ENCODE results near the gene DTL. TPM values are rescaled to one million over a fixed set of nuclear protein-coding genes. Genes with fewer than 3 reads are reported as not detected.

Gene DTL
- total RNA-seq, 1 donor from 2014 or later, result 1.6 TPM

DNA sequence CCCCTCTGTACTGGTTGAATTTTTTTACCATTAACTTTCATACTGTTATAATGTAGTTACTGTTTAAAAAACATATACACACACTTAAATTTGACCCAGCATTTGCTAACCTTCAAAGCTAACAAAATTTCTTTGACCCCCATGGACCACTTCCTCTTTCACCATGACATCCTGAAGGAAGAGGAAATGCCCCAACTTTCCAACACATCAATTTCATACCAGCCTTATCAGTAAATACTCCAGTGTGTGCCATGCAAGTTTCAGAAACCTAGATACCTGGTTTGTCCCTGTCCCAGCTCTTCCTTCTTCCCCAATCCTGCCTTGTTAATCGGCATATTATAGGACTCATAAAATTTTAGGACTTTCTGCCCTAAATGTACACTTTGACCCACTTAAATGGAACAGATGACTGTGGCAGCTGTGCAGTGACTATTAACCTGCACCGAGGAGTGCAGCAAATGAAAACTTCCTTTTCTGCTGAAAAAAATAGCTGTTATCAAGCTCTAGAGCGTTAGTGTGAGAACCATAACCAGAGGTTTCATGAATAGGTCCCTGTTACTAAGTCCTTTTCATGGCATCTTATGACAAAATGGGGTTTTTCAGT is 54.1 kb downstream of the DTL start:
- DNase-seq (ENCODE audit: low spot score), result no peak

DNA sequence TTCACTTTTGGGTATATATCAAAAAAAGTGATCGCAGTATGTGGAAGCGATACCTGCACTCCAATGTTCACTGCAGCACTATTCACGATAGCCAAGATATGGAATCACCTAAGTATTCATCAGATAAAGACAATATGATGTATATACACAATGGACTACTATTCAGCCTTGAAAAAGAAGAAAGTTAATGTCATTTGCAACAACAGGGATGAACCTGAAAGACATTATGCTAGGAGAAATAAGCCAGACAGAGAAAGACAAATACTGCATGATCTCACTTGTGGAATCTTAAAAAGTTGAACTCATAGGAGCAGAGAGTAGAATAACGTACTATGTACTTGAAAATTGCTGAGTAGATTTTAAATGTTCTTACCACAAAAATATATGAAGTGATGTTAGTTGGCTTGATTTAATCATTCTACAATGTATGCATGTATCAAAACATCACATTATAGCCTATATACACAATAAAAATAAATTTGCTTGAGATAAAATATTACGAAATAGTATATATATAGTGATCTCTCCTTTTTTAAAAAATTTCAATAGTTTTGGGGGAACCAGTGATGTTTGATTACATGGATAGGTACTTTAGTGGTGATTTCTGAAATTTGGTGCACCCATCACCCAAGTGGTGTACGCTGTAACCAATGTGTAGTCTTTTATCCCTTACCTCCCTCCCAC is 56.0 kb downstream of the DTL start:
- no peak for DNase-seq (ENCODE audit: low spot score)

DNA sequence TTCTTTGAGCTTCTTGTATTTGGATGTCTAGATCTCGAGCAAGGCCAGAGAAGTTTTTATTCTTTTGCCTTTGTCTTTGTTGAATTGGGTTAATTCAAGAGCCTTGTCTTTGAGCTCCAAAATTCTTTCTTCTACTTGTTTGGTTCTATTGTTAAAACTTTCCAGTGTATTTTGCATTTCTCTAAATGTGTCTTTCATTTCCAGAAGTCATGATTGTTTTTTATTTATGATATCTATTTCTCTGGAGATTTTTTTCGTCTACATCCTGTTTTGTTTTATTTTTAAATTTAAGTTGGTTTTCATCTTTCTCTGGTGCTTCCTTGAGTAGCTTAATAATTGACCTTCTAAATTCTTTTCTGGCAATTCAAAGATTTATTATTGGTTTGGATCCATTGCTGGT is 61.8 kb downstream of the DTL start:
- no peak for DNase-seq (ENCODE audit: low spot score)

DNA sequence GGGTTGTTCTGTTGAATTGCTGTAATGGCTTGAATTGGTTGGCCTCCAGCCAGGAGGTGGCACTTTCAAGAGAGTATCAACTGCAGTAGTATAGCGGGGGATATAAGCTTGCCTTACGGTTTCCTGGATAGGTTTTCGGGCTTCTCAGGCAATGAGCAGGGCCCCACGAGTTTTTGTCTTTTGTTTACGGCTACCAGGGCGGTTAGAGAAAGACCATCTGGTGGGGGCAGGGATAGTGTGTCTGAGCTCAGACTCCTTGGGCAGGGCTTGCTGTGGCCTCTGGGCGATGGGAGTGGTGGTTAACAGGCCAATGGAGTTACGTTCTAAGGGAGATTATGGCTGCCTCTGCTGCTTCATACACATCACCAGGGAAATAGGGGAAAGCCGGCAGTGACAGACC is 62.8 kb downstream of the DTL start:
- DNase-seq (ENCODE audit: low spot score), result no peak

DNA sequence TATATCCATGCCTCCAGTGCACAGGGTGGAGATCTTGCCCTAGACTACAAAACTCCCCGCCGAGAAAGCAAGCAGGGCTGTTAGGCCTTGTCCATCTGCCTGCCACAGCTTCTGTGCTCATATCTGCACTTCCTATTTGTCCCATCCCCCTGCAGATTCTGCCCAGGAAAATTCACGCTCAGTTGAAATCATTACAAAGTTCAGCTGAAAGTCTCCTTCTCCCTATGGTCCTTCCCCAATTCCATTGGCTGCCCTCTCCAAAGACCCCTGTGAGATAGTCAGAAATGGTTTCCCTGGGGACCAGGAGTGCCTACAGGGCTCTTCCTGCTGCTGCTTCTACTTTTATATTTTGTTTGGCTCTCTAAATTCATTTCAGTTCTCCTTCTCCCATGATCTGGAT is 63.2 kb downstream of the DTL start:
- DNase-seq (ENCODE audit: low spot score), result no peak

DNA sequence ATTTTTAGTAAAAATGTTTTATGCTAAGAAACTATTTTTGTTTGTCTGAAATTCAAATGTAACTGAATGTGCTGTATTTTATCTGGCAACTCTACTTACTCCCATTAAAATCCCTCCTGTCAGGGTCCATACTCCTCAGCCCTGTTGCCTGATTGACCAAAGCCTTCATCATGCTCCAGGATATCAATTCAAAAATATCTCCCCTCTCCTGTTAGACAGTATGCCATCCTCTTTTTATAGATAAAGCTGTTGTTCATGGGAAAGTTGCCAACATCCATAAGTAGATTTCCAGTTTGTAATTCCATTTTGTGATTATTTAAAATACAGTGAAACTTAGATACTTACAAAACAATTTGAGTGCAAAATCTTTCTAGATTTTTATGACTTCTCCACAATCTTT is 65.7 kb downstream of the DTL start:
- no peak for DNase-seq (ENCODE audit: low spot score)

DNA sequence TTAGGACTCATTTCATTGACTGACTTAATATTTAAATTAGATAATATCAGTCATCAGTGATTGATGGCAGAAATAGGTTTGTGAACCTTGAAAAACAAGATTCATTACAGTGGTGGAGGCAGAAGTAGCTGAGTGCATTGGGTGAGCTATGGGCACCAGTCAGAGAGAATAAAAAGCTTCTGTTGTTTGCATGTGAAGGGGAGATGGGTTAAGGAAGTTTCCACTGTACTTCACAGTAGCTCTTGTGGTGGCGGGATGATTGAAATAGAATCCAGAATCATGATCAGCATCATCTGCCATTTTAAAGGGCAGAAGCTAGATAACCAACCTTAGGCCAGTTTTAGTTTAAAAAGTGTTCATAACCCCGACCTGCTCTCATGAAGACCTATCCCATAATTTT is 66.2 kb downstream of the DTL start:
- DNase-seq (ENCODE audit: low spot score), result no peak

DNA sequence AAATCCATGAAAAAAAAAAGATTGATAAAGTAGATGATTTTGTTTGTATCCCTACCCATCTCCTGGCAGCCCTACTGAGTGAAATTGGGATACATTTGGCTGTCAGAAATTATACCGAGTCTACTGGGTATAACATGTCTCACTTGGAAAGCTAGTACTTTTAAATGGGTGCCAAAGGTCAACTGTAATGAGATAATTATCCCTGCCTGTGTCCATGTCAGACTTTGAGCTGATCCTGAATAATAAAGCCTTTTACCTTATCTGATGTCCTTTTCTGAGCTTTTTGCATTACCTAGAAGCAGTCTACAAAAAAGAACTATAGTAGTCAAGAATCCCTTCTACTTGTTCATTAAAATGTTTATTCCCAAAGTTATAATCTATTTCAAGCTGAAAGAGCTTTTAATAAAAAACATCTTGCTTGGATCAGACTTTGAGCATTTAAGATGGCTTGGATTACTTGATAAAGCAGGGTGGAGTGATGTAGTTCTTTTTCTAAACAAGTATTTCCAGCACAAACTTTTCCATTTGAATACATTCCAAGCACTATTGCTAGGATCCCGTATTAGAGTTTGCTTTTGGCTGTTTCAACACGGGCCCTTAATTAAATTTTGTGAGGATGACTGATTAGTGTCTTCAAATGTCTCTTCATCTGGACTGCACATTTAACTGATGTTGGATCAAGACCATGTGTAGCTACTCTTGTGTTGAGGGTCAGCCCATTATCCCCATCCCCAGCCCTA is 69.2 kb downstream of the DTL start:
- no peak for DNase-seq (ENCODE audit: low spot score)

DNA sequence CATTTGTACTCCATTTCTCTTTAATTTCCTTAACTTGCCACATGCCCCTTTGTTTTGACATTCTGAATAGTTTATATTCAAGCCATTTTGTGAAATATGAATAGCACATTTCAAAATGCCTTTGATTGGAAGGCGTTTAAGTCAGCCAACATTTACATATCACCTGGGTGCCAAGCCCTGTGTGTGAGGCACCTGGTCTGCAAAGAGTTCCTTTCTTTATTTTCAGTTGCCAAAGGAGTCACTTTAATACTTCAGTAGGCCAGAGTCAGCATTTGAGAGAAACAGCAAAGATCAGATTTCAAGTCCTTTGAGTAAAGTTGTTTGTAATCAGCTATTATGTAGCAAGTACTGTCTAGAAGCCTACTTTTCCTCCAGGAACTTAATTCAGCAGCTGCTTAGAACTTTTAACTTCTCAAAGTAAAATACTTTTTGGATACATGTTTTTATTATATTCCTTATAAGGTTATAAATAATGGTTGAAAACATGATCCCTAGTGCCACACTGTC is 70.8 kb downstream of the DTL start:
- DNase-seq (ENCODE audit: low spot score), result no peak

DNA sequence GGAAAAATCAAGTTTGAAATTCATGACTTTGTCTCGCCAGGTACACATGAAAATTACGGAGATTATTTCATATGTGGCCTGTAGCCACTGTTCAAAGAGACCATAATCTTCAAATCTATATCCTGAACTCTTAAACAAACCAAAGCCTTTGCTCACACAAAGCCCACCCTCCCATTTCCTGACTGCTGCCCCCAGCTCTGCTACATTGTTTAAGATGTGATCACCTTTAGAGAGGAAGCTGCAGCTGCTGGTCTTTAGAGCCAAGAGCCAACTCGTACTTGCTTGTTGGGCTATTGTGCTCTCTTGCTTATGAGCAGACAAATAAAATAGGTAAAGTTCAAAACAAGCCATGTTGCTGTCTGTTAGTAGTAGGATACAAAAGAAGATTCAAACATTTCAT is 71.9 kb downstream of the DTL start:
- DNase-seq (ENCODE audit: low spot score), result no peak

DNA sequence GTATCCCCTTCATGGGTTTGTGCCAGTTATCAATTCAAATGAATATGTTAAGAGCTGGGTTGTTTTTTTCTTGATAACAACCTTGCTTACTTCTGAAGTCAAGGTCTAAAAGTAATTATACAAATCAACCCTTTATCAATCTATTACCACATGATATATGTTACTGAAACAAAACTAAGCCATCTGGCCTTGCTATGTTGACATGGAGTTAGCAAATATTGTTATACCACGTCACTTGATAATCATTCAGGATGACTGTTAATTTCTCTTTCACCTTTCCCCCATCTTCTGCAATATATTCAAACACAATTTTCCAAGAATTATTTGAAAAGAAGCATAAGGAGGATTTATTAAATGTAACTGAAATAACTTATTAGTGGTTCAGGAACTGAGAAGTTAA is 72.6 kb downstream of the DTL start:
- no peak for DNase-seq (ENCODE audit: low spot score)

DNA sequence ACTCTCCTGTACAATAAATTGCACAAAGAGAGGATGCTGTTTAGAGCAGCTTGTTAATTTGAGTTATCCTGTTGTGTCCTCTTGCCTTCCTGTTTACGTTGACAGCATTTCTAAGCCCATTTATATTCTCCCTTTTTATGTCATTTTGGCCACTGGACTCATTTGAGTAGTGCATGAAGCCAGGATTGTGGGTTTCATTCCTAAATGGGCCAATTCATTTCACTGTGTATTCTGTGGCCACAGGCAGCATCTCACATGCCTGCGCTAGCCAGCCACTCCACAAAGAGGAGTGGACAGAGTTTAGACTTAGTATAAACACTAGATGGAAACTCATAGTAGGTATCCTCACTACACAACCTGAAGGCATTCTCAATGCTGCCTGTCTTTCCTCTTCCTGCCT is 73.4 kb downstream of the DTL start:
- DNase-seq (ENCODE audit: low spot score), result no peak

DNA sequence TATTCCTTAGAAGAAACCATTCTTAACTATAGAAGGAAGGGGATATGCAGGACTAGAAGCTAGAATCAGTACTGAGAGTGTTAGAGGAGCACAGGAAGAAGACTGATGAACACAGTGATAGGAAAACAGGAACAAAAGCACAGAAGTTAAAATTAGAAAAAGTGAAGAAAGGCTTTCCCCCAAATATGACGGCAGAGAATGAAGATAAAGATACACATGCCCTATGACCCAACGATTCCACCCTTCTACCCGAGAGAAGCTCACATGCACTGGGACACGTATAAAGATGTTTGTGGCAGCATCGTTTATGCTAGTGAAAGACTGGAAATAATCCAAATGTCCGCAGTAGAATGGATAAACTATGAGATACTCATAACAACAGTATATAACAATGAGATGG is 74.2 kb downstream of the DTL start:
- DNase-seq (ENCODE audit: low spot score), result no peak

DNA sequence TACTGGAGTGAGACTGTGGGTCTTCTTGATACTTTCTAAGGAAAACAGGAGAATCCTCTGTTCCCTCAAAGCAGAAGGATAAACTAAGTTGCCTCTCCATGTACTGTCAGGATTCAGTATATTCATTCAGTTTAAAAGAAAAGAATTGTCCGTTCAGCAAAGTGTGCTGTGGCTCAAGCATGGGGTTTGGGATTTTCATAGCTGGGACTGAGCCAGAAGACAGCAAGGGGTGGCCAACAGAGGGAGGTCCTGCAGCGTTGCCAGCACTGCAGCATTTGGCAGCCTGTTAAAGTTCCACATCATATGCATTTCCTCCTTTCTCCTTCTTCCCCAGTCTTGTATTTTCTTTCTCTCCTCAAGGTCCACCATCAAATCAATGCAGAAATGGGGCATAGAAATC is 75.1 kb downstream of the DTL start:
- DNase-seq (ENCODE audit: low spot score), result no peak

DNA sequence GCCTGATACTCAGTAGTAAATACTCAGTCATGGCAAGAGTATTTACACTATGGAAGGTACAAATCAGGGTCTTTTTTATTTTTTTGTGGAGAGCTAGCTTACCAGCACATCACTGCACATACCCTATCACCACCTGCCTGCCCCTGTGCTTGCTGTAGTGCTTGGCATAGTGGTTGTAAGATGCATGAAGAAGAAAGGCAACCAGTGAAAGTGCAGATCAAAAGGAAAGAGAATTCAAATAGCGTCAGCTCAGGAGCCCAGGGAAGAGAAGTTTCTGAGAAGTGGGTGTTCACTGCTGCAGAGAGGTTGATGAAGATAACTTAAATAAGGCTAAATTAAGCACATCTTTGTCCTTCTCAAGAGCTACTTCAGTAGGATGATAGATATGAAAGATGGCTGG is 76.0 kb downstream of the DTL start:
- DNase-seq (ENCODE audit: low spot score), result no peak

DNA sequence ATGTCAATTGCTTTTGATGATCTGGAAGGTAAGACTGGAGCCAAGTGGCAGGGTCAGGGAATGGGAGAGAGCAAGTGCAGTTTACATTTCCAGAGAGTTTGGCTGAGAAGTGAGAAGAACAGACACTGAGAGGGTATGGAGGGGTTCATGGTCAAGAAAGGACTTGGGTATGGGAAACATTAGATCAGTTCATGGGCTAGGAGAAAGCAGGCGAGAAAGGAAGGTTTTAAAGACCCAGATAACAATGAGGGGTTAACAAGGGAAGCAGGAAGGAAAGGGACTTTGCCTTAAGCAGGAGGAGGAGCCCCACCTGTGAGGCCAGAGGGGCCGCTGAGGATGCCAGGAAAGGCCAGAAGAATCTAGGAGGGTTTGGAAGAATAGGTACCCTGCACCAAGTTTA is 78.2 kb downstream of the DTL start:
- DNase-seq (ENCODE audit: low spot score), result no peak

DNA sequence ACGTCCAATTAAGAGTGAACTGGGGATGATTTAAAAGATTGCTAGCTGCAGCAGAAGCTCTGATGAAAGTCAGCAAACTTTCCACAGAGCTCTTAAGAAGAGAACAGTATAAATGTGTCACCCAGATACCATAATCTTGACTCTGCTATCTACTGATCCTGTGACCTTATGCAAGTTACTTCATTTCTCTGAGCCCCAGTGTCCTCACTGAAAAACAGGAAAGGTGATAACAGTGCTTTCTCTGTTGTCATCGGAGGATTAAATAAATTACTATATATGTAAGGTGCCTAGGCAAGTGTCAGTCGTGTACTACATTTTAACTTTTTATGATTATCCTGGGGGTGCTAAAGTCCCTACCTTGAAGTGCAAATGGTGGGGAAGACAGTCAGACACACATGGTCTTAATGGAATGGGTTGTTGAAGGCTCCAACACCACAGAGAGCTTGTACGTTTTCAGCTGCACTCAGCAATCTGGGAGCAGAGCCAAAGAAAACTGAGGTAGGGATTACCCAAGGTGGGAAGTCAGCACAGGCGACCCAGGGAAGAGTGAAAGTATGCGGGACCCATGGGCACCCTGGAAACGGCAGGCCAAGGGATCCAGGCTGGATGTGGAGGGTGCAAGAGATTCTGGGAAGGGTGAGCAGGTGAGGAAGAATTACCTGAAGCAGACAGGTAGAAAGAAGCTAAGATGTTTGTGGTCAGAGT is 82.8 kb downstream of the DTL start:
- no peak for DNase-seq (ENCODE audit: low spot score)

DNA sequence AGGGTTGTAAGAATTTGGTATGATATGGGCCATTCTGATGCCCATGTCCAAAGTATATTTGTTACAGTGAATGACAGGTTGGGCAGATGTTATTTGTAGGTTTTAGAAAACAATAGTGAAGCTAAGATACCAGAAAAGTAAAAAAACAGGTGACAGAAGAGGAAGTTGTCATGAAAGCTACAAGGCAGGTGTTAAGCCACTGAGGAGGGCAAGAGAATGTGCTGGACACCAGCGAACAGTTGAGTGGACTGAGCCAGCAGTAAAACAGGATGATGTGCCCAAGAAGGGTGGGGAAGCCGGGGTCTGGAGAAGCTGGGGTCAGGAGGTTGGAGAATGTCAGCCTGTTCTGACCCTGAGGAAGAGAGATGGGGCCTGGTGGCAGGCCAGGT is 83.3 kb downstream of the DTL start:
- DNase-seq (ENCODE audit: low spot score), result no peak

DNA sequence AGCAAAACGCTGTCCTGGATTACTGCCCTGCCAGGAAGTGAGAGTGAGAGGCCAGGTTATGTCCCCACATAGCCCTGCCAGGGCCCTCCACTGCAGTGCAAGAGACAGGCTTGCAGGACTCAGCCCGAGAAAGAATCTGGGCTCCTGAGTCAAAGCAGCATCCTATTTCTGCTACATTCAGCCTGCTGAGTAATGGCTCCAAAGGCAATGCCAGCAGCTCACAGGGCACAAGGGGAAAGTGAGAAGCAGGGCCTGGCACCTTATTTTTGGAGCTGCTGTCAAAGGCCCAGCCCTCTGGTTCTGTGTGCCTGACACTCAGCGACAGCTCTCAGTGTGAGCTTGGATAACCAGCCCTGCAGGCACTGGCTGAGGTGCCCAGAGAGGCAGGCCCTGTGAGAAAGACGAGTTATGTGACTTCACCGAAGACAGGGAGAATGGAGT is 83.9 kb downstream of the DTL start:
- no peak for DNase-seq (ENCODE audit: low spot score)

DNA sequence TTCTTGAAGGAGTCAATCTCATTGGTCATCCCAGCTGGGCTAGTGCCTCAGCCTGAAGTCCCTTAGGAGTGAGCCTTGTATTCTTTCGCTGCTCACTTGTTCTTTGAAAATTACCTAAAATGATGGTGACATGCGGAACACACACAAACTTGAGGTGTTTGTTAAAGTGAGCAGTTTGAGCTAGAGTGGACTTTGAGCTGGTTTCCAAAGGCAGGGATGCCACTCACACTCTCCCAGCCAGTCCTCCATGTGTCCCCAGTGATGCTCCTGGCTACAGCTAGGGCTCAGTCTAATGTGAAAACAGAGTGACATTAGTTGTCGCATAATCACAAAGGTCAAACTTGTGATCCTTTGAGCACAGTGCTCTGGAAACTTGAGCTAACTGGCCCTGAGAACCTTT is 84.3 kb downstream of the DTL start:
- DNase-seq (ENCODE audit: low spot score), result no peak

DNA sequence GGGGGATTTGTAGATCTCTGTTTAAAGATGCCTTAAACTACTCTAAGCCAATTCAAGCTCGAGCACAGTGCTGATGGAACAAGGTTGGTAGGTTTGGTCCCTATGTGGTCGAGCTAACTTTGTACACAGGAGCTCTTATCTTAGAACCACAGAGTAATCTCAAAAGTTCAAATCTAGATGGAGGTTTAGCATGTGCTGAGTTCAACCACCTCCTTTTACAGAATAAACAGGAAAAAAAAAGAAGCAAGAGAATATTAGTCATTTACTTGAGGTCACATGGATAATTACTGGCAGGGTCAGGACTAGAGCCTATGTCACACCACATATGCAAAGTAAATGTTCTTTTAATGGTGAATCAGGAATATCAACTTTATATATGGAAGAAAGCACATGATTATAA is 86.2 kb downstream of the DTL start:
- DNase-seq (ENCODE audit: low spot score), result no peak

Data from ureter (tissue), 1 donor.